H1 (cell line): ENCODE results near the gene IGF1. TPM values are rescaled to one million over a fixed set of nuclear protein-coding genes. Genes with fewer than 3 reads are reported as not detected.

Source experiments
- CTCF ChIA-PET: fragments of 300-600 bp; sonication (Branson Sonifier 250); formaldehyde crosslinking; loops from one replicate; lab custom pipeline; 2021; ENCODE audit not compliant: partially characterized antibody; lab: Charles Lee
- POLR2A ChIA-PET: fragments of 300-600 bp; sonication (Branson Sonifier 250); formaldehyde crosslinking; loops from one replicate; lab custom pipeline; 2021; ENCODE audit warnings: inconsistent platforms; ENCODE audit not compliant: partially characterized antibody; lab: Charles Lee
- DNase-seq, 2 experiments: peaks; one replicate each; pipeline versions ENCODE4 v3.0.0 to v3.0.0-alpha.2; 2010 to 2022; ENCODE audit warnings: low spot score in 2 of 2, low read depth in 1 of 2, mixed read lengths in 1 of 2
- FAIRE-seq: peaks from 2 replicates; lab custom pipeline; 2011; peaks lifted over from hg19 to GRCh38; lab: Jason Lieb, UNC
- H2AFZ ChIP-seq: 2 replicates; pipeline ENCODE4 v1.8.1; 2012; ENCODE audit warnings: low read length, inconsistent platforms
- H2AK5ac ChIP-seq: 2 replicates; pipeline ENCODE4 v1.6.1; 2013; ENCODE audit warnings: low read depth, low read length
- H2BK120ac ChIP-seq: replicated peaks from 2 replicates; pipeline ENCODE3; 2013; ENCODE audit warnings: low read depth, low read length, inconsistent platforms
- H2BK12ac ChIP-seq: 2 replicates; pipeline ENCODE4 v1.6.1; 2013; ENCODE audit warnings: low read depth, low read length
- H2BK15ac ChIP-seq: 2 replicates; pipeline ENCODE4 v1.6.1; 2013; ENCODE audit warnings: low read length
- H2BK20ac ChIP-seq: 2 replicates; pipeline ENCODE4 v1.6.1; 2013; ENCODE audit warnings: low read length
- H2BK5ac ChIP-seq: 2 replicates; pipeline ENCODE4 v1.6.1; 2013; ENCODE audit warnings: low read depth, low read length
- H3K14ac ChIP-seq: 2 replicates; pipeline ENCODE4 v1.6.1; 2013; ENCODE audit warnings: inconsistent platforms; ENCODE audit not compliant: insufficient read length
- H3K18ac ChIP-seq: 2 replicates; pipeline ENCODE4 v1.6.1; 2013; ENCODE audit warnings: low read length; ENCODE audit errors: extremely low read depth
- H3K23ac ChIP-seq: 2 replicates; pipeline ENCODE4 v1.6.1; 2013; ENCODE audit warnings: inconsistent platforms; ENCODE audit not compliant: insufficient read length
- H3K23me2 ChIP-seq: 2 replicates; pipeline ENCODE4 v1.6.1; 2013; ENCODE audit warnings: low read depth, low read length
- H3K27ac ChIP-seq: 2 replicates; pipeline ENCODE4 v1.6.1; 2011; ENCODE audit warnings: low read depth, low read length, inconsistent platforms
- H3K27me3 ChIP-seq, 4 experiments: replicated peaks in 1 of 4; 1 replicate in 1 of 4; 2 replicates in 3 of 4; pipeline versions ENCODE4 v1.6.1 to v1.8.1; 2011 to 2013; ENCODE audit warnings: low read length in 3 of 4, mild to moderate bottlenecking in 3 of 4, inconsistent platforms in 2 of 4, mixed read lengths in 2 of 4, moderate library complexity in 1 of 4; ENCODE audit not compliant: control insufficient read depth in 3 of 4, insufficient read depth in 3 of 4; ENCODE audit errors: extremely low read depth in 1 of 4
- H3K36me3 ChIP-seq, 4 experiments: 2 replicates each; pipeline versions ENCODE4 v1.6.1 to v1.8.1; 2011 to 2013; ENCODE audit warnings: mild to moderate bottlenecking in 4 of 4, low read length in 3 of 4, moderate library complexity in 2 of 4, control low read depth in 1 of 4, inconsistent platforms in 1 of 4; ENCODE audit not compliant: insufficient read depth in 4 of 4, control insufficient read depth in 2 of 4
- H3K4ac ChIP-seq: replicated peaks from 2 replicates; pipeline ENCODE3; 2013; ENCODE audit warnings: low read length, low read depth, mixed read lengths, inconsistent platforms; ENCODE audit not compliant: insufficient read length
- H3K4me1 ChIP-seq, 4 experiments: replicated peaks in 1 of 4; 1 replicate in 1 of 4; 2 replicates in 3 of 4; pipeline versions ENCODE4 v1.6.1 to v1.8.1; 2011 to 2013; ENCODE audit warnings: low read length in 3 of 4, inconsistent platforms in 2 of 4, mixed read lengths in 1 of 4; ENCODE audit not compliant: insufficient read depth in 4 of 4, control insufficient read depth in 3 of 4
- H3K4me2 ChIP-seq, 2 experiments: 2 replicates each; pipeline versions ENCODE4 v1.6.1 to v1.8.1; 2011 to 2013; ENCODE audit warnings: low read depth in 2 of 2, low read length in 2 of 2, control low read depth in 1 of 2, inconsistent platforms in 1 of 2, mild to moderate bottlenecking in 1 of 2; ENCODE audit not compliant: insufficient read depth in 1 of 2
- H3K4me3 ChIP-seq, 4 experiments: fragments of 200-600, 300-600 bp in 1 of 4; sonication (generic), shearing (Covaris generic), sonication (Bioruptor Twin) in 1 of 4; 2 replicates each; pipeline versions ENCODE4 v1.5.1 to v1.8.1; 2011 to 2016; ENCODE audit warnings: low read length in 4 of 4, low read depth in 3 of 4, control low read depth in 2 of 4, inconsistent platforms in 2 of 4, mild to moderate bottlenecking in 2 of 4, mixed read lengths in 1 of 4, moderate library complexity in 1 of 4; ENCODE audit not compliant: insufficient read depth in 2 of 4; ENCODE audit errors: extremely low read depth in 1 of 4
- H3K56ac ChIP-seq: replicated peaks from 2 replicates; pipeline ENCODE3; 2013; ENCODE audit warnings: low read depth, mild to moderate bottlenecking, mixed read lengths, low read length, inconsistent platforms; ENCODE audit not compliant: insufficient read length
- H3K79me1 ChIP-seq: 2 replicates; pipeline ENCODE4 v1.6.1; 2013; ENCODE audit warnings: low read depth, low read length, control low read depth
- H3K79me2 ChIP-seq, 2 experiments: 2 replicates each; pipeline versions ENCODE4 v1.6.1 to v1.8.1; 2012 to 2013; ENCODE audit warnings: low read length in 2 of 2, mild to moderate bottlenecking in 2 of 2, inconsistent platforms in 1 of 2; ENCODE audit not compliant: insufficient read depth in 2 of 2, control insufficient read depth in 1 of 2
- H3K9ac ChIP-seq, 4 experiments: replicated peaks in 1 of 4; 1 replicate in 1 of 4; 2 replicates in 3 of 4; pipeline versions ENCODE4 v1.6.1 to v1.8.1; 2011 to 2013; ENCODE audit warnings: low read depth in 3 of 4, low read length in 3 of 4, control low read depth in 2 of 4, mild to moderate bottlenecking in 2 of 4, moderate library complexity in 2 of 4, inconsistent platforms in 1 of 4; ENCODE audit errors: extremely low read depth in 1 of 4
- H3K9me3 ChIP-seq, 2 experiments: 2 replicates each; pipeline versions ENCODE4 v1.6.1 to v1.8.1; 2012 to 2013; ENCODE audit warnings: mild to moderate bottlenecking in 2 of 2, moderate library complexity in 2 of 2, control low read depth in 1 of 2, inconsistent platforms in 1 of 2, low read depth in 1 of 2, low read length in 1 of 2, mixed read lengths in 1 of 2; ENCODE audit not compliant: insufficient read depth in 2 of 2
- H4K20me1 ChIP-seq, 2 experiments: replicated peaks in 1 of 2; 2 replicates each; pipeline versions ENCODE3 to v1.8.1; 2011 to 2013; ENCODE audit warnings: inconsistent platforms in 2 of 2, low read length in 2 of 2, mild to moderate bottlenecking in 1 of 2; ENCODE audit not compliant: insufficient read depth in 2 of 2, control insufficient read depth in 1 of 2
- H4K5ac ChIP-seq: 2 replicates; pipeline ENCODE4 v1.6.1; 2013; ENCODE audit warnings: low read length, low read depth, mixed read lengths, inconsistent platforms; ENCODE audit not compliant: insufficient read length
- H4K8ac ChIP-seq: 2 replicates; pipeline ENCODE4 v1.8.0; 2013; ENCODE audit warnings: mild to moderate bottlenecking, moderate library complexity, low read length, inconsistent platforms; ENCODE audit not compliant: insufficient read depth; ENCODE audit errors: extremely low read depth
- H4K91ac ChIP-seq: replicated peaks from 2 replicates; pipeline ENCODE3; 2013; ENCODE audit warnings: low read length, mixed read lengths, inconsistent platforms; ENCODE audit not compliant: insufficient read length
- BACH1 ChIP-seq: IDR thresholded peaks from 2 replicates; pipeline ENCODE4 v1.6.1; 2012; ENCODE audit warnings: low read length, improper control_type of control experiment
- BCL11A ChIP-seq, 2 experiments: IDR thresholded peaks; one replicate each; pipeline ENCODE4 v1.6.1; 2011; ENCODE audit warnings: low read depth in 2 of 2, low read length in 2 of 2, mild to moderate bottlenecking in 2 of 2
- CBX5 ChIP-seq: fragments of 300-800, 300-1000 bp; sonication (generic); IDR thresholded peaks from 2 replicates; pipeline ENCODE4 v1.7.1; 2016; ENCODE audit warnings: antibody characterized with exemption, low read length, low read depth
- HDAC6 ChIP-seq: IDR thresholded peaks from one replicate; pipeline ENCODE4 v1.7.1; 2012; ENCODE audit warnings: low read depth, mild to moderate bottlenecking, inconsistent platforms, low read length, moderate library complexity
- JUND ChIP-seq: IDR thresholded peaks from 2 replicates; pipeline ENCODE4 v1.6.1; 2011; ENCODE audit warnings: mild to moderate bottlenecking, improper control_type of control experiment, low read length
- KDM5A ChIP-seq: fragments of 200-600 bp; IDR thresholded peaks from 2 replicates; pipeline ENCODE4 v1.7.1; 2012; ENCODE audit warnings: mild to moderate bottlenecking, low read length, inconsistent platforms, mixed read lengths
- NANOG ChIP-seq: IDR thresholded peaks from 2 replicates; pipeline ENCODE4 v1.6.1; 2011; ENCODE audit warnings: low read length, low read depth, mild to moderate bottlenecking, inconsistent platforms; ENCODE audit not compliant: insufficient read depth, poor library complexity, severe bottlenecking
- POU5F1 ChIP-seq: IDR thresholded peaks from 2 replicates; pipeline ENCODE4 v1.6.1; 2011; ENCODE audit warnings: low read depth, mild to moderate bottlenecking, low read length, moderate library complexity
- TAF1 ChIP-seq: IDR thresholded peaks from 2 replicates; pipeline ENCODE4 v1.6.1; 2011; ENCODE audit warnings: mild to moderate bottlenecking, low read depth, low read length
- WGBS, 2 experiments: shearing (Covaris generic) in 1 of 2; methylation state at CpG; one replicate each; pipeline versions ENCODE4 v1.1.6 to v1.1.7; 2013 to 2015; ENCODE audit warnings: low lambda C conversion rate in 2 of 2, mixed read lengths in 2 of 2, inconsistent platforms in 1 of 2, low coverage in 1 of 2, missing lambda C conversion rate in 1 of 2; ENCODE audit not compliant: insufficient replicate concordance in 2 of 2, insufficient coverage in 1 of 2, insufficient read length in 1 of 2; ENCODE audit errors: extremely low coverage in 1 of 2, missing lambda C conversion rate in 1 of 2; 5-methylcytosine and 5-hydroxymethylcytosine counted together
- polyA plus RNA-seq, 7 experiments: library from polyadenylated mRNA; depleted of rRNA in 3 of 7; stranded (reverse) in 5 of 7; unstranded in 2 of 7; fragments of >200 nt in 5 of 7; fragments of 200-250 nt in 2 of 7; gene quantifications; 1 replicate in 5 of 7; 2 replicates in 1 of 7; 4 replicates in 1 of 7; pipeline versions ENCODE4 v1.2.1 to v1.2.3, GENCODE V29; 2011 to 2013; ENCODE audit warnings: missing spikeins in 2 of 7, mixed read lengths in 2 of 7
- total RNA-seq: library from RNA; stranded (reverse); fragmentation: NEBNext Ultra II Directional; extraction: Animal tissue kit (Norgen Biotek cat#: 25700); gene quantifications from 2 replicates; pipeline ENCODE4 v1.2.1, GENCODE V29; 2021

IGF1 gene
- total and polyA plus RNA-seq, 2 of the 8 experiments (the other 6 are each of a cell fraction or from before 2014, with no cell fraction given) = not detected

- no peak overlapping the region for H2BK20ac ChIP-seq
- H3K14ac ChIP-seq = no peak overlapping the region
- no peaks in the 10 kb centered on the region for H3K79me2 ChIP-seq
- no peak overlapping the region for H2AK5ac ChIP-seq
- POLR2A ChIA-PET = no interaction called here
- H4K5ac ChIP-seq = no peak overlapping the region
- TF ChIP-seq BACH1 (no peak), TAF1 (no peak), HDAC6 (no peak), CBX5 (no peak), POU5F1 (no peak), KDM5A (no peak), BCL11A (IDR thresholded peaks at IDR 0.05; ENCODE audit: low read depth in 2 of 2, low read length in 2 of 2) (no peak), JUND (no peak), NANOG (no peak)
- H3K56ac ChIP-seq = no peak overlapping the region
- no peaks in the 10 kb centered on the region; the same call in 1 of the 2 replicates for H3K23me2 ChIP-seq
- no peak overlapping the region for H3K4me2 ChIP-seq
- no peak overlapping the region for H2BK12ac ChIP-seq
- WGBS, 2 experiments = 100% methylated on average over 1 of the region's 1 CpG; no CpG with 5 or more reads in 1 of the 2 experiments
- H3K79me1 ChIP-seq = no peaks in the 10 kb centered on the region
- no peaks in the 10 kb centered on the region for H3K27me3 ChIP-seq
- no peak overlapping the region for H4K91ac ChIP-seq
- H3K4me1 ChIP-seq = no peaks in the 10 kb centered on the region
- no peak overlapping the region for H3K4me3 ChIP-seq
- no peak overlapping the region for H3K9ac ChIP-seq
- H3K9me3 ChIP-seq = no peaks in the 10 kb centered on the region
- H4K20me1 ChIP-seq = no peaks in the 10 kb centered on the region
- H2BK120ac ChIP-seq = no peak overlapping the region
- H2AFZ ChIP-seq = no peak overlapping the region
- no peak overlapping the region for H2BK5ac ChIP-seq
- no peak overlapping the region for H4K8ac ChIP-seq
- FAIRE-seq (no peak), DNase-seq (no peak)
- H3K36me3 ChIP-seq = no peaks in the 10 kb centered on the region
- CTCF ChIA-PET = no interaction called here
- no peak overlapping the region for H3K18ac ChIP-seq
- H3K27ac ChIP-seq = no peak overlapping the region
- no peak overlapping the region for H2BK15ac ChIP-seq
- H3K4ac ChIP-seq = no peak overlapping the region
- H3K23ac ChIP-seq = no peak overlapping the region
Measured at GRCh38 chr12:102498471-102498870, 18.1 kb upstream of the IGF1 start.
